HG03045 (cell line): ENCODE data around the gene LACRT.
A peak's percentile ranks its signal among the peaks of the same experiment; 100 is the strongest.

ENCODE experiments used
- ATAC-seq: cut with Tn5 transposase; IDR thresholded peaks from one replicate; pipeline ENCODE4 v1.9.1; 2021; ENCODE audit warnings: mild to moderate bottlenecking, moderate library complexity; ENCODE audit not compliant: unreplicated experiment

LACRT gene

GRCh38 chr12:54603173-54603814, 31.4 kb downstream of the LACRT start:
- ATAC-seq, result peak; percentile 83

DNA sequence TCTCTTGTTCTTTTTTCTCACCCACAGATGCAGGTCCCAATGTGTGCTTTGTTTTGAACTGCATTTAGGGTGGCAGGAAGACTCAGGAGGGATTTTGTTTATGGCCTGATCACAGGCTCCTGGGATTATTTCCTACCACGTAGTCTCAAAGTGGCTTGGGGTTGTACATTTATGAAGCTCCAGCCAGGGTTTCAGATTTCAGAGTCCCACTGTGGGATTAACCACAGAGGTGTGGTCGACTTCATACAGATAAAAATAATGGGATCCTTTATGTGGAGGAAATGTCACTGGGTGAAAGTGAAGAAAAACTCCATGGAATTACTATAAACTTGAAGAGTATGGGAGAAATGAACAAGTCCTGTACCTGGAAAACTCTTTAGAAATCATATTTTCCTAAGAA, 32.0 kb downstream of the LACRT start:
- no peak for ATAC-seq

- ATAC-seq, result no peak
These were observed 32.9 kb downstream of the LACRT start for GRCh38 chr12:54601841-54602240.

DNA sequence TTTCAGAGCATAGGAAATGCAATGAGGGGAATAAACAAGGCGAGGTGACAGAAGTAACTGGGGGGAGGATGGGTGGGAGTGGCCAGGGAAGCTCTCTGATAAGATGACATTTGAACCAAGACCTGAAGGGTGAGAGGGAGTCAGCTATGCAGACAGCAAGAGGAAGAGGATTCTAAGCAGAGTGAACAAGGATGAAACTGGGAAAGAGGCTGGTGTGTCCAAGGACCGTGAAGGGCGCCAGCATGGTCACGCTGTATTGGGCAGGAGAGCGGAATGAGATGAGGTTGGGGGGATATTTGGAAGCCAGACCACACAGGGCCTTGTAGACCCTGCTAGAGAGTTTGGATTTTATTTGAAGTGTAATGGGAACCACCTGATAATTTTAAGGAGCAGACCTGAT, 35.7 kb downstream of the LACRT start:
- ATAC-seq, result no peak

DNA sequence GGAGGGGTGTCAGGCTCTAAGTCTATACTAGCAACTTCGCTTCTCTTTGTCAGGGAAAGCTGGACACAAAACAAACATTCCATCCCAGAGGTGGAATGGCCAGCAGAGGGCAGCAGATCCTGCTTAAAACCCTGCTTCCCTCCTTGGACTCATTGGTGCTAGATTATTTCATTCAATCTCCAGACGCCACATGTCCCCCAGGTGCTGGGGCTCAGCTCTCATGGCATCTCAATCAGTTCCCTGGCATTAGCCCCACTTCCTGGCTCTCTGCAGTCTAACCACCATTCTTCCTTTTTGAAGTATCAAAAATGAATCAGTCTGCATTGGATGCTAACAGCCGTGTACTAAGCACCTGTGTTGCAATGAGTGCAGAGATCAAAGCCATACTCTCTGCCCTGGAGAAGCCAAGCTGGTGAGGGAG, 38.2 kb downstream of the LACRT start:
- ATAC-seq, result no peak

DNA sequence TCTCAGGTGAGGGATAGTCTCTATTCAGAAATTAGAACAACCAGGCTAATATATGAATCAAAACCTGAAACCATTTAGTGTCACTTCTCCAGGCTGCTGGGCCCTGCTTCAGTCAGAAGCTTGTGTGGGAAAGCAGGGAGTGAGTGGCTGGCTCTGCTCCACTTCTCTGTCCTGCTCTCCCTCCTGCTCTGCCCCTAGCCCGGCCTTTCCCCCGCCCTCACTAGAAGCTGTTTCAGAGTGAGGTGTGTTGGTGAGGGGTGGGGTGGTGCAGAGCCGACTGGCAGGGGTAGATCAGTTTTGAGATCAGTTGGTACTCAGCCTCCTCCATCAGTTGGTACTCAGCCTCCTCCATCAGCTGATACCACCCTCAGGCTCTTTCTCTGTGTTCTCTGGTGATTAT, 39.2 kb downstream of the LACRT start:
- ATAC-seq, result no peak

- ATAC-seq, result no peak
These were observed 41.0 kb downstream of the LACRT start for GRCh38 chr12:54593725-54594124.

- ATAC-seq, result no peak
These were observed 41.6 kb downstream of the LACRT start for GRCh38 chr12:54593135-54593534.

DNA sequence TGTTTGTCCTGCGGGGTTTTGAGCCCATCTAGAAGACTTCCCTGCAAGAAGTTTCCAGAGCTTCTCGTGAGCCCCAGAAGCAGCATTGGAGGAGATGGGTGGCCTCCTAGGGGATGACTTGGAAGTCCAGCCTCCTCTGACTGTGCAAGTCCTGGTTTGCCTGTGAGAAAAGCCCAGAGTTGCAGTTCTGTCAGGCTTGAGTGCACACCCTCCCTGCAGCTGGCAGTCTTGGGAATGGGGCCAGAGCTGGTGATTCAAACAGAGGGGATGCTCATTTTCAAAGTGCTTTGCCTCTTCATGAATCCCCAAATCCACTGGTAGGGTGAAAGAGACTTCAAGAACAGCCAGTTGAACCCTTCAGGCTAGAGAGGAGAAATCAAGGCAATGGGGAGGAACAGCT, 42.4 kb downstream of the LACRT start:
- ATAC-seq, result no peak

- ATAC-seq, result no peak
These were observed 43.6 kb downstream of the LACRT start for GRCh38 chr12:54590978-54591591.

DNA sequence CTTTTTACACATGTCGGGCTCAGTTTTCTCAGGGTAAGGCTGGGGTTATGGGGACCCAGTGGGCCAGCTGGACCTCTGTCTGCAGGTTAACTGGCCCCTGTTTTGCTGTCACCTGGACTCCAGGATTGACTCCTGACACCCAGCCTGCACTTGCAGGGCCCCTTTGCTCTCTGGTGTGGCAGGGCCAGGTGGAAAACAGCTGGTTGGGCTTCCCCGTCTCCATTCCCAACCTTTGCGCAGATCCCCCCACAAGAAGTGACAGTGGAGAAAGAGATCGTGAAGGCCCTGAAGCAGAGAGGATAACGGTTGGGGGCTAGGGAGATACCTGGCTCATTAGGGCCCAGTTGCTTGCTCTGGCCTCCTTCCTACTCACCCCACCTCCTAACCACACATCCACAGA, 44.7 kb downstream of the LACRT start:
- no peak for ATAC-seq

DNA sequence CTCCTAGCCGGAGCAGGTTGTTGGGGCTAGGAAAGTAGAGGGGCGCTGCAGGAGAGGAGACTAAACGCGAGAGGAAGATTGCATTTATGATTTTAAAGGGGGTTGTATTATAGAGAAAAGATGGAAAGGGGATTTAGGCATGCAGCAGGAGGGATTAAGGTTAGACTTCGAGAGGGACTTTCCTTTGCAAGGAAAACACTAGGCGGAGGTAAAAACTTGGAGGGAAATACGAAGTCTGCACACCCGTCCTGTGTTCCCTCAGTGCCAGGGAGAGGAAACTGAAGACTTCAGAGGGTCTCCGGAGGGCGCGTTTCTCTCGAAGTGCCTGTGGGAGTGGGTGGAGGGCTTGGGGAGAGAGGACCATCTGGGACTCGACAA, 45.8 kb downstream of the LACRT start:
- ATAC-seq, result no peak

GRCh38 chr12:54588110-54588889, 46.4 kb downstream of the LACRT start, which contains the start of gene PPP1R1A:
TSS of gene PPP1R1A (minus strand) at chr12:54588659. CDS start at chr12:54588488, 171 bp downstream.
- ATAC-seq, result no peak

GRCh38 chr12:54587315-54587873, 47.3 kb downstream of the LACRT start:
- no peak for ATAC-seq

GRCh38 chr12:54586620-54587019, 48.1 kb downstream of the LACRT start:
- no peak for ATAC-seq

- ATAC-seq, result no peak
These were observed 49.5 kb downstream of the LACRT start for GRCh38 chr12:54585243-54585642.

GRCh38 chr12:54584128-54584527, 50.6 kb downstream of the LACRT start:
- no peak for ATAC-seq

- no peak for ATAC-seq
These were observed 51.0 kb downstream of the LACRT start for GRCh38 chr12:54583726-54584125.

- ATAC-seq, result no peak
These were observed 53.3 kb downstream of the LACRT start for GRCh38 chr12:54581412-54581811.
